Measurements from ENCODE around the gene UNC50.

DNA sequence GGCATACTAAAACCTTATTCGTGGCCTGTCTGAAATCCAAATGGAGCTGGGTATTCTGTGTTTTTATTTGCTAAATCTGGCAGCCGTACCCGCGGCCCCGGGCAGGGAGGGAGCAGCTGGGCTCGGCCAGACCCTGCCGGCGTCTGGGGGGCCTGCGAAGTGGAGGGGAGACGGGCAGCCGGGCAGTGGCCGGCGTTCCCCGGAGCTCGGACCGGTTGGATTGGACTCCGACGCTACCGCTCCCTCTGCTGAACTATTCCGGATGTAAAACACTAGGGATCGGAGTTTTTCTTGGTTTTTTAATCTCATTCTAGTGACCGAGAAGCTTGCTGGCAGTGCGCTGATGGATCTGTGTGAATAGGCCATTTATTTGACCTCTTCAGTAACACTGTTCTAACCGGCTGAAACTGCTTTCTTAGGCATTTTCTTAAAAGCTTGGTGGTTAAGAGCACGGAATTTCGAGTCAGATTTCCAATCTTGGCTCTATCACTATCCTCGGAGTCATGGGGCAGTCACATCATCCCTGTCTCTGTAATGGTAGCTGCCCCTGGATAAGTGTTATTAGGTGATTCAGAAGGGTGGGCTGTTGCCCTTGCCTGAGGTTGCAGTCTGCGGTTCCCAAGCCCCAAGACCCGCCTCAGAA, 694 bp downstream of the UNC50 start:
- TF ChIP-seq, protein P1, sequence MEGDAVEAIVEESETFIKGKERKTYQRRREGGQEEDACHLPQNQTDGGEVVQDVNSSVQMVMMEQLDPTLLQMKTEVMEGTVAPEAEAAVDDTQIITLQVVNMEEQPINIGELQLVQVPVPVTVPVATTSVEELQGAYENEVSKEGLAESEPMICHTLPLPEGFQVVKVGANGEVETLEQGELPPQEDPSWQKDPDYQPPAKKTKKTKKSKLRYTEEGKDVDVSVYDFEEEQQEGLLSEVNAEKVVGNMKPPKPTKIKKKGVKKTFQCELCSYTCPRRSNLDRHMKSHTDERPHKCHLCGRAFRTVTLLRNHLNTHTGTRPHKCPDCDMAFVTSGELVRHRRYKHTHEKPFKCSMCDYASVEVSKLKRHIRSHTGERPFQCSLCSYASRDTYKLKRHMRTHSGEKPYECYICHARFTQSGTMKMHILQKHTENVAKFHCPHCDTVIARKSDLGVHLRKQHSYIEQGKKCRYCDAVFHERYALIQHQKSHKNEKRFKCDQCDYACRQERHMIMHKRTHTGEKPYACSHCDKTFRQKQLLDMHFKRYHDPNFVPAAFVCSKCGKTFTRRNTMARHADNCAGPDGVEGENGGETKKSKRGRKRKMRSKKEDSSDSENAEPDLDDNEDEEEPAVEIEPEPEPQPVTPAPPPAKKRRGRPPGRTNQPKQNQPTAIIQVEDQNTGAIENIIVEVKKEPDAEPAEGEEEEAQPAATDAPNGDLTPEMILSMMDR (IDR thresholded peaks at IDR 0.05; ENCODE audit: low read length), result no peak
- no peak for TF ChIP-seq EZH2 (optimal IDR thresholded peaks at IDR 0.05; ENCODE audit: low read depth, low read length)
- no peak for TF ChIP-seq EZH2phosphoT487 (IDR thresholded peaks at IDR 0.05; ENCODE audit: low read length)
